Measurements from ENCODE around the gene ALPP.
"Not testable (repeated sequence)": the region's sequence is repeated elsewhere in the genome, so short reads cannot be mapped to it uniquely, and the experiment has no call there.

Gene ALPP

GRCh38 chr2:232382331-232383225, 4.0 kb downstream of the ALPP start:
- DNase-seq, result no peak

- DNase-seq, result no peak
Observed at GRCh38 chr2:232384466-232384865, 5.9 kb downstream of the ALPP start.

GRCh38 chr2:232385058-232385457, 6.5 kb downstream of the ALPP start:
- not testable (repeated sequence) for DNase-seq

GRCh38 chr2:232385660-232386489, 7.3 kb downstream of the ALPP start:
- DNase-seq, result no peak

- DNase-seq, result no peak
Observed at GRCh38 chr2:232386490-232386739, 7.9 kb downstream of the ALPP start.

- no peak for DNase-seq
Observed at GRCh38 chr2:232386740-232387450, 8.3 kb downstream of the ALPP start.

- DNase-seq, result no peak
Observed at GRCh38 chr2:232387451-232388171, 9.1 kb downstream of the ALPP start.

- no peak for DNase-seq
Observed at GRCh38 chr2:232388324-232388891, 9.9 kb downstream of the ALPP start.

GRCh38 chr2:232389327-232389726, 10.8 kb downstream of the ALPP start:
- no peak for DNase-seq

- no peak for DNase-seq
Observed at GRCh38 chr2:232390661-232391060, 12.1 kb downstream of the ALPP start.

GRCh38 chr2:232393556-232393955, 15.0 kb downstream of the ALPP start:
- no peak for DNase-seq

GRCh38 chr2:232394431-232394830, 15.9 kb downstream of the ALPP start:
- DNase-seq, result not testable (repeated sequence)

- no peak for DNase-seq
Observed at GRCh38 chr2:232395586-232395985, 17.0 kb downstream of the ALPP start.

- DNase-seq, result no peak
Observed at GRCh38 chr2:232396683-232397082, 18.1 kb downstream of the ALPP start.

- DNase-seq, result no peak
Observed at GRCh38 chr2:232398293-232399034, 19.9 kb downstream of the ALPP start.

- no peak for DNase-seq
Observed at GRCh38 chr2:232400256-232401015, 21.9 kb downstream of the ALPP start.

- DNase-seq, result no peak
Observed at GRCh38 chr2:232402518-232402917, 24.0 kb downstream of the ALPP start.

GRCh38 chr2:232405943-232406510, 27.5 kb downstream of the ALPP start:
- no peak for DNase-seq

- no peak for DNase-seq
Observed at GRCh38 chr2:232406556-232407310, 28.2 kb downstream of the ALPP start, which contains the start of gene ALPG. Gene ALPG (plus strand): TSS chr2:232406844. CDS start chr2:232406895, 51 bp downstream.
